Breast epithelium (tissue), 3 donors: Measurements from ENCODE around the gene GATAD2A.

Experiments
- POLR2A ChIP-seq: fragments of 450-650 bp; IDR thresholded peaks from one replicate; pipeline ENCODE4 v1.6.1; 2016; ENCODE audit warnings: antibody characterized with exemption, mild to moderate bottlenecking, moderate library complexity
- TF ChIP-seq, protein P1 (sequence below), 3 donors: fragments of 450-650 bp; IDR thresholded peaks; one replicate each; pipeline ENCODE4 v1.5.1; 2016 to 2017; ENCODE audit warnings: antibody characterized with exemption in 3 of 3, mild to moderate bottlenecking in 3 of 3, moderate library complexity in 3 of 3

DNA sequence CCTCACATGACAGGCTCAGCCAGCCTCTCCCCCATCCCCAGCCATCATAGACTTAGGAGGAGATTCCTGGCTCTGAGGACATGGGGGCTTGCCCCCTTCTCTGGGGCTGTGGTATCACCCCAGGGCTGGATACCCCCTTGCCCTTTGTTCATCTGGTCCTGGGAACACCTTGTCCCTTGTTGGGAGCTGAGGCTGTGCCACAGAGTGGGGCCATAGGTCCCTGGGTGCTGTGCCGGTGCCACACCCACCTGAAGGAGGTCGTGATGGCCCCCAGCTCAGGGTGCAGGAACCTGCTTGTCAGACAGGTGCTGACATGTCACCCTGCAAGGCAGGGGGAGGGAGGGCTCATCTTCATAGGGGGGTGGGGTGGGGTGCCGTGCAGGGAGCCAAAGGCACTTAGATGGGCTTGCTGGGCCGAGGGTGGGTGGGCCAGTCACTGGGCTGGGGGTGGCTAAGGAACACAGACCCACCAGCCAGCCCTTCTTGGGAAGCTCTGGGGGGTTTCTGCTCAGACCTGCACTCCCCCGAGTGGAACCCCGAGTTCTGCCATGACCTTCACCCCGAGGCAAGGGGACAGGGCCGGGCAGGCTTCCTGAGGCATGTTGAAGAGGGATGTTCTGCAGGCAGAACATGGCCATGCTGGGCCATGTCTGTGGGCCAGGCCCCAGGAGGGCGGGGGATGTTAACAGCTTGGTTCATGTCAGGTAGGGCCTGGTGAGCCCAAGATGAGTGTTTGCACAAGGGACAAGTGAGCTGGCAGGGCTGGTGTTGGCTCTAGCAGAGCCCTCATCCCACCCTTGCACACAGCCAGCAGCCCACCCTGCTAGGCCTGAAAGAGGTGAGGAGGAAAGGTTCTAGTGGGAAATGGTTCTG lies 81.8 kb downstream of the GATAD2A start:
- TF ChIP-seq, protein P1, sequence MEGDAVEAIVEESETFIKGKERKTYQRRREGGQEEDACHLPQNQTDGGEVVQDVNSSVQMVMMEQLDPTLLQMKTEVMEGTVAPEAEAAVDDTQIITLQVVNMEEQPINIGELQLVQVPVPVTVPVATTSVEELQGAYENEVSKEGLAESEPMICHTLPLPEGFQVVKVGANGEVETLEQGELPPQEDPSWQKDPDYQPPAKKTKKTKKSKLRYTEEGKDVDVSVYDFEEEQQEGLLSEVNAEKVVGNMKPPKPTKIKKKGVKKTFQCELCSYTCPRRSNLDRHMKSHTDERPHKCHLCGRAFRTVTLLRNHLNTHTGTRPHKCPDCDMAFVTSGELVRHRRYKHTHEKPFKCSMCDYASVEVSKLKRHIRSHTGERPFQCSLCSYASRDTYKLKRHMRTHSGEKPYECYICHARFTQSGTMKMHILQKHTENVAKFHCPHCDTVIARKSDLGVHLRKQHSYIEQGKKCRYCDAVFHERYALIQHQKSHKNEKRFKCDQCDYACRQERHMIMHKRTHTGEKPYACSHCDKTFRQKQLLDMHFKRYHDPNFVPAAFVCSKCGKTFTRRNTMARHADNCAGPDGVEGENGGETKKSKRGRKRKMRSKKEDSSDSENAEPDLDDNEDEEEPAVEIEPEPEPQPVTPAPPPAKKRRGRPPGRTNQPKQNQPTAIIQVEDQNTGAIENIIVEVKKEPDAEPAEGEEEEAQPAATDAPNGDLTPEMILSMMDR (IDR thresholded peaks at IDR 0.05): no peak
- TF ChIP-seq POLR2A: no peak
